Mesendoderm (in vitro differentiated cells): ENCODE data around the gene ZBED4.
"Not testable (repeated sequence)": the region's sequence is repeated elsewhere in the genome, so short reads cannot be mapped to it uniquely, and the experiment has no call there.

Experiments
- DNase-seq: peaks from one replicate; pipeline ENCODE4 v3.0.0; 2013
- H2AK5ac ChIP-seq: 2 replicates; pipeline ENCODE4 v1.6.1; 2013; ENCODE audit warnings: low read length, inconsistent platforms
- H2BK120ac ChIP-seq: 2 replicates; pipeline ENCODE4 v1.6.1; 2013; ENCODE audit warnings: low read depth, mild to moderate bottlenecking, low read length, moderate library complexity, mixed read lengths
- H2BK15ac ChIP-seq: replicated peaks from 2 replicates; pipeline ENCODE4 v1.6.1; 2013; ENCODE audit warnings: low read depth, mild to moderate bottlenecking, moderate library complexity
- H2BK5ac ChIP-seq: 2 replicates; pipeline ENCODE4 v1.6.1; 2013; ENCODE audit warnings: low read length, inconsistent platforms
- H3K18ac ChIP-seq: 2 replicates; pipeline ENCODE4 v1.6.1; 2013; ENCODE audit warnings: mild to moderate bottlenecking, low read length, mixed read lengths
- H3K23ac ChIP-seq: one replicate; pipeline ENCODE4 v1.6.1; 2013; ENCODE audit warnings: low read length
- H3K27ac ChIP-seq: 2 replicates; pipeline ENCODE4 v1.5.1; 2013; ENCODE audit warnings: low read depth, mild to moderate bottlenecking, inconsistent platforms, low read length, moderate library complexity
- H3K27me3 ChIP-seq: 2 replicates; pipeline ENCODE4 v1.6.1; 2013; ENCODE audit warnings: low read length, control low read depth, mild to moderate bottlenecking, inconsistent platforms; ENCODE audit not compliant: insufficient read depth, poor library complexity
- H3K36me3 ChIP-seq: 2 replicates; pipeline ENCODE4 v1.6.1; 2013; ENCODE audit warnings: low read length, inconsistent platforms; ENCODE audit not compliant: control insufficient read depth, insufficient read depth
- H3K4ac ChIP-seq: one replicate; pipeline ENCODE4 v1.6.1; 2013; ENCODE audit warnings: low read depth, mild to moderate bottlenecking, low read length, moderate library complexity
- H3K4me1 ChIP-seq: 2 replicates; pipeline ENCODE4 v1.6.1; 2013; ENCODE audit warnings: low read depth, low read length, inconsistent platforms; ENCODE audit not compliant: control insufficient read depth
- H3K4me2 ChIP-seq: 2 replicates; pipeline ENCODE4 v1.6.1; 2013; ENCODE audit warnings: low read length
- H3K4me3 ChIP-seq: 2 replicates; pipeline ENCODE4 v1.5.1; 2013; ENCODE audit warnings: mild to moderate bottlenecking, low read length
- H3K56ac ChIP-seq: one replicate; pipeline ENCODE4 v1.6.1; 2013; ENCODE audit warnings: low read length
- H3K79me1 ChIP-seq: 2 replicates; pipeline ENCODE4 v1.6.1; 2013; ENCODE audit warnings: low read length, inconsistent platforms
- H3K79me2 ChIP-seq: 2 replicates; pipeline ENCODE4 v1.6.1; 2013; ENCODE audit warnings: mild to moderate bottlenecking, low read length; ENCODE audit not compliant: control insufficient read depth, insufficient read depth
- H3K9ac ChIP-seq: 2 replicates; pipeline ENCODE4 v1.6.1; 2013; ENCODE audit warnings: low read length, inconsistent platforms
- H4K5ac ChIP-seq: one replicate; pipeline ENCODE4 v1.6.1; 2013; ENCODE audit warnings: low read length
- H4K8ac ChIP-seq: one replicate; pipeline ENCODE4 v1.6.1; 2013; ENCODE audit warnings: low read depth, mild to moderate bottlenecking, control low read depth, low read length, moderate library complexity
- WGBS: extraction: QIAGEN DNeasy Blood & Tissue Kit; methylation state at CpG from one replicate; pipeline ENCODE4 v1.1.7; 2013; ENCODE audit warnings: low lambda C conversion rate, missing lambda C conversion rate; ENCODE audit not compliant: insufficient coverage; ENCODE audit errors: extremely low coverage; 5-methylcytosine and 5-hydroxymethylcytosine counted together

The ZBED4 gene

DNA sequence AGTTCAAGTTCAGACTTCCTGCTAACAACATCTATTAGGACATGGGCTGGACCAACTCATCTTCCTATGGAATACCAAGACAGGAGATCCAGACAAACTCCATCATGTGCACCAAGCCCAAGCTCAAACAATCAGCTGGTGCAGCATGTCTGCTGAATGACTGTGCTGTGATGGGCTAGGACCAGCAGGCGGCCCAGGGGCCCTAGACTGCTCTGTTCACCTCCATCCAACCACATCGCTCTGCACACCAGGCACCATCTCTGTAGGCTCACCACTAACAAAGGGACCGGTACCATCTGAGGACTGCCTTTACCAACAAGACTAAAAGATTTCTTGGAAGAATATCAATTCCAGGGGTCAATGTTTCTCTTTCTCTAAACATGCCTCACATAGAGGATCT is 36.3 kb upstream of the ZBED4 start:
- DNase-seq = no peak
- Histone ChIP-seq H3K36me3 (peaks cover 13% of the 10 kb centered on the region), H2BK120ac (no peak overlapping the region), H3K4ac (no peak overlapping the region), H2AK5ac (no peak overlapping the region), H3K23ac (no peak overlapping the region), H3K4me1 (no peaks in the 10 kb centered on the region), H3K27ac (no peak overlapping the region), H4K8ac (no peak overlapping the region), H2BK5ac (no peak overlapping the region), H3K56ac (no peak overlapping the region), H3K79me2 (peaks cover 87% of the 10 kb centered on the region), H3K79me1 (peaks cover 44% of the 10 kb centered on the region), H3K27me3 (no peaks in the 10 kb centered on the region), H2BK15ac (no peak overlapping the region), H3K9ac (no peak overlapping the region), H3K4me2 (no peak overlapping the region), H4K5ac (no peak overlapping the region), H3K18ac (no peak overlapping the region), H3K4me3 (no peak overlapping the region)
- WGBS = no CpG with 5 or more reads among the region's 3 CpGs

DNA sequence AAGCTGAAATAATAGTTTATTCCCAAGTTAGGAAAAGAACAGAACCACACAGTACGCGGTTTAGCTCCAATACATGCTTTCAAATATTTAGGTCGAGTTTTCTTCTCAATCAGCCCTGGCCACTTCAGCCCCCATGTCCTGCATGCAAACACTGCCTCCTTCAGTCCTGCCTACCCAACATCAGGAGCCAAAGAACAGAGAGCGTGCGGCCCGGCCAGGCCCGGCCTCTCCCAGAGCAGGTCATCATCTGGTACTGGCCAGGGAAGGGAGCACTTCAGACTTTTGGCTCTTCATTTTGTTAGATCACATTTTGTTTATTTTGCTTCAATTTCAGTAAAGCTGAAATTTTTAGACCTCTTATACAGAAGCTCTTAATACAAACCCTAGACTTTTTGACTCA is 32.7 kb upstream of the ZBED4 start:
- H3K79me2 ChIP-seq = peaks cover 92% of the 10 kb centered on the region
- no peak overlapping the region for H3K4ac ChIP-seq
- H3K4me1 ChIP-seq = peaks cover 1% of the 10 kb centered on the region
- H2BK15ac ChIP-seq = no peak overlapping the region
- H2BK5ac ChIP-seq = no peak overlapping the region
- H4K8ac ChIP-seq = no peak overlapping the region
- peaks cover 27% of the 10 kb centered on the region for H3K36me3 ChIP-seq
- no peak overlapping the region for H3K27ac ChIP-seq
- peaks cover 42% of the 10 kb centered on the region for H3K79me1 ChIP-seq
- H3K4me3 ChIP-seq = no peak overlapping the region
- no peak overlapping the region for H4K5ac ChIP-seq
- H3K23ac ChIP-seq = no peak overlapping the region
- no peaks in the 10 kb centered on the region for H3K27me3 ChIP-seq
- H3K56ac ChIP-seq = no peak overlapping the region
- DNase-seq = no peak
- H3K4me2 ChIP-seq = no peak overlapping the region
- H3K18ac ChIP-seq = no peak overlapping the region
- H2AK5ac ChIP-seq = no peak overlapping the region
- WGBS = no CpG with 5 or more reads among the region's 7 CpGs
- H2BK120ac ChIP-seq = no peak overlapping the region
- no peak overlapping the region for H3K9ac ChIP-seq

DNA sequence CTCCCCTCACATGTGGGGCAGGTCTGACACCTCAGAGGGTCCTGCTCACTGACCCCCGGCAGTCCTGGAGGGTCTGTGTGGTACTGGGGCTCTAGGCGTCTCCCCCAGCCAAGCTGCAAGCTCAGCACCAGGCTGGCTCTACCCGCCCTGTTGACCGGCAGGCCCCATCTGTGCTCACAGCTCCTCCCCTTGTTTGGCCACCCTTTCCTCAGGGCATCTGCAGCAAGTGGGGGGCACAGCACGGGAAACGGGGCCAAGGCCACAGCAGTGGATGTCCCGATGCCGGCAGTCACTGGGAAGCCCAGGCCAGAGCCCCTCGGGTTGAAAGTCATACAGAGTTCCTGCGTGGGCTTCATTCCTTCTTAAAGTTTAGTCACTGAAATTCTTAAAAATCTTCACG is 31.9 kb upstream of the ZBED4 start:
- not testable (repeated sequence) for H3K9ac ChIP-seq, H3K4me1 ChIP-seq, DNase-seq, H3K4me3 ChIP-seq, H2BK5ac ChIP-seq, H2BK120ac ChIP-seq, H3K27me3 ChIP-seq, H3K56ac ChIP-seq, H3K4me2 ChIP-seq, H2BK15ac ChIP-seq, H4K5ac ChIP-seq, H2AK5ac ChIP-seq, H3K27ac ChIP-seq, H4K8ac ChIP-seq, H3K4ac ChIP-seq, H3K18ac ChIP-seq, H3K23ac ChIP-seq
- H3K79me2 ChIP-seq = peaks cover 92% of the 10 kb centered on the region
- H3K79me1 ChIP-seq = peaks cover 36% of the 10 kb centered on the region
- no CpG with 5 or more reads among the region's 11 CpGs for WGBS
- peaks cover 27% of the 10 kb centered on the region for H3K36me3 ChIP-seq

DNA sequence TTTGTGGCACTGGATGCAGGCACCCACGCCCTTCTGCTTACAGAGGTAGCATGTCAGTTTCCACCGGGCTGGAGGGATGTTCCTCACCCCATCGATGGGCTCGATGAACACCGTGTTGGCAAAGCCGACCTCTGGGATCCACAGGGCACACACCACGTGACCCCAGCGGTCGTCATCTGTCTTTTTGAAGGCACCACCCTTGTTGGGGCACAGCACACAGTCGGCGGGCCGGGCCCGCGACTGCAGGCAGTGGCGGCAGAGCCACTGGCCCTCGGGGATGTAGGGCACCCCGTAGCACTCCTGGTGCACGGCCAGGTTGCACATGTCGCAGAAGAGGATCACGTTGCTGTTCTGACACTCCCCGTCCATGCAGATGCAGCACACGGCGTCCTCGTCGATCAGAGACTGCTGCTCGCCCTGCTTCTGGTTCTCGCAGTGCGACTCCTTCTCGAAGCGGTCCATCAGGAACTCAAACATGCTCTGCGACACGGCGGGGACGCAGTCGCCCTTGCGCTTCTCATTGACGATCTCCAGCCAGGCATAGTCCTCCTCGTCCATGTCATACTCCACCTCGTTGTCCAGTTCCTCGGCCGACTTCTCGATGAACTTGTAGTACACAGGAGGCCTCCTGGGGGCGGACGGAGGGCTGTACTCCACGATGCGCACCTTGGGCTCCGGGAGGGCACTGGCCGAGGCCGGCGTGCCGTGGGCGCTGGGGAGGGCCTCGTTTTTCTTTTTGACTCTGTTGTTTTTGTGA is 30.2 kb upstream of the ZBED4 start:
- H3K4me2 ChIP-seq = no peak overlapping the region
- no peak overlapping the region for H3K18ac ChIP-seq
- H4K8ac ChIP-seq = no peak overlapping the region
- WGBS = no CpG with 5 or more reads among the region's 53 CpGs
- no peak overlapping the region for H3K27ac ChIP-seq
- no peak overlapping the region for H3K56ac ChIP-seq
- no peak overlapping the region for H3K9ac ChIP-seq
- H3K4me1 ChIP-seq = peaks cover 1% of the 10 kb centered on the region
- H3K36me3 ChIP-seq = peaks cover 19% of the 10 kb centered on the region
- H3K4me3 ChIP-seq = no peak overlapping the region
- H3K27me3 ChIP-seq = no peaks in the 10 kb centered on the region
- no peak overlapping the region for H2AK5ac ChIP-seq
- no peak for DNase-seq
- no peak overlapping the region for H3K4ac ChIP-seq
- H3K23ac ChIP-seq = no peak overlapping the region
- H3K79me1 ChIP-seq = peaks cover 24% of the 10 kb centered on the region
- no peak overlapping the region for H2BK5ac ChIP-seq
- H4K5ac ChIP-seq = no peak overlapping the region
- H2BK120ac ChIP-seq = no peak overlapping the region
- H3K79me2 ChIP-seq = peaks cover 77% of the 10 kb centered on the region
- no peak overlapping the region for H2BK15ac ChIP-seq

DNA sequence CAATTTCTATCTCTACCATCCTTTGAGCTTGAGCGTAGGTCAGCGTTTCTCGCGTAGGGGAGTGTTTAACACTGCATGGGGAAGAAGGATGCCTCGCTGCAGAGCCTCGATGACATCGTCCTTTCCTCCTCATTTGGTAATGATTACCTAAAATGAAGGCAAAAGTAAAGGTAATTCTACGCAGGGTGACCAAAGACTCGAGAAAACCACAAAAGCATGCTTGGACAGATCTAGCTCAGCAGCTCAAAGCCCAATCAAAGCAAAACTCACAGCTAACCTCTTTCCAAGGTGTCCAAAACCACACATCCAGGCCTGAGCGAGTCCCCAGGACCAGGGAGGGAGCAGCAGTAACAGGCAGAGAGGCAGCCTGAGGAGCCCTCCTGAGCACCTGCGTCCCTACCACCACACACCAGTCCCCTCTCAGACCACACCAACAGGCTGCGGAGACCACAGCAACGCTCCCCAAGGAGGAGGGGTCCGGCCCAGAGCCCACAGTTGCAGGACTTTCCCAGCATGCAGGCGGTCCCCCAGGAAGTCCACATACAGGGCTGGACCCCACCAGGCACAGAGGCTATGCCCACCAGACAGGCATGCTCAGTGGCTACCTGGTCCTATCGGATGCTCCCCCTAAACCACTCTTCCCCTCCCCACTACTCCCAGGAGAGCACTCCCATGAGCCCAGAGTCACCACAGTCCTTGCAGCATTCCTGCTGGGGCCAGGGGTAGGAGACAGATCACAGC is 29.3 kb upstream of the ZBED4 start:
- Histone ChIP-seq H3K27me3 (no peaks in the 10 kb centered on the region), H2BK120ac (no peak overlapping the region), H2BK5ac (no peak overlapping the region), H3K27ac (no peak overlapping the region), H3K4me3 (no peak overlapping the region), H3K9ac (no peak overlapping the region), H3K18ac (no peak overlapping the region), H4K5ac (no peak overlapping the region), H3K56ac (peak overlapping the region; percentile 2), H2AK5ac (no peak overlapping the region), H3K36me3 (peaks cover 19% of the 10 kb centered on the region), H3K79me1 (peaks cover 24% of the 10 kb centered on the region), H3K79me2 (peaks cover 71% of the 10 kb centered on the region), H2BK15ac (no peak overlapping the region), H3K4ac (no peak overlapping the region), H3K4me2 (no peak overlapping the region), H3K4me1 (peaks cover 1% of the 10 kb centered on the region), H4K8ac (no peak overlapping the region), H3K23ac (no peak overlapping the region)
- DNase-seq = no peak
- WGBS = no CpG with 5 or more reads among the region's 16 CpGs
